Chondrocyte (in vitro differentiated cells): Measurements from ENCODE around the gene KIAA0825. TPM values are rescaled to one million over a fixed set of nuclear protein-coding genes. Genes with fewer than 3 reads are reported as not detected.

Source experiments
- DNase-seq: peaks from one replicate; pipeline ENCODE4 v3.0.0; 2021; ENCODE audit warnings: mixed read lengths, low spot score
- H3K27ac Mint-ChIP-seq: one replicate; pipeline ENCODE4 v1.8.0; 2021; ENCODE audit warnings: mild to moderate bottlenecking, moderate library complexity, mixed read lengths; ENCODE audit not compliant: unreplicated experiment
- H3K27me3 Mint-ChIP-seq: 2 replicates; pipeline ENCODE4 v1.8.0; 2021; ENCODE audit warnings: low read depth, mixed read lengths
- H3K36me3 Mint-ChIP-seq: 2 replicates; pipeline ENCODE4 v1.8.0; 2021; ENCODE audit warnings: low read depth, mixed read lengths
- H3K4me1 Mint-ChIP-seq: 2 replicates; pipeline ENCODE4 v1.8.0; 2021; ENCODE audit warnings: low read depth, mild to moderate bottlenecking, mixed read lengths
- H3K4me3 Mint-ChIP-seq: one replicate; pipeline ENCODE4 v1.8.0; 2021; ENCODE audit warnings: mild to moderate bottlenecking, moderate library complexity, mixed read lengths; ENCODE audit not compliant: unreplicated experiment
- H3K9me3 Mint-ChIP-seq: 2 replicates; pipeline ENCODE4 v1.8.0; 2021; ENCODE audit warnings: low read depth, mixed read lengths
- total RNA-seq: library from RNA; stranded (reverse); gene quantifications from 3 replicates; pipeline ENCODE4 v1.2.1, GENCODE V29; 2021
- TF ChIP-seq, protein P1 (sequence below): fragments of 200-600 bp; sonication (generic); IDR thresholded peaks from 2 replicates; pipeline ENCODE4 v1.5.0; 2021; ENCODE audit warnings: antibody characterized with exemption, mild to moderate bottlenecking, moderate library complexity

The KIAA0825 gene
- total RNA-seq, 1 donor from 2014 or later, result 3.4 TPM

DNA sequence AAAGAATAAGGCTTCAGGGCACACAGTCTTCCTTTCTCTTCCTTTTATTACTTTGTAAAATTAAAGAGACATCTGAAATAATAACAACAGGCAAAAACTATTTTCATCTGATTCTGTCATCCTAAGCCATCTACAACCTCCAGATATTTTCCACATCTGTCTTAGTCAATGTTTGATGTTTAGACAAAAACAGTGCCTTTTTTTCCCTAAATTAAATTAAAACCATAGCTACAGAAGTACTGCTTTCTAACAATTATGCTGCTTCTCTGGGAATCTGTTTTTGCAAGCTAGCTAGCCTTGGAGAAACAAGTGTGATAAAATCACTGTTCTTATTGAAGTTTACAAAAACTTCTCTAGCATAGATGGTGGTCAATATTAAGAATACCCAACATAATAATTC, 95.4 kb downstream of the KIAA0825 start:
- TF ChIP-seq, protein P1, sequence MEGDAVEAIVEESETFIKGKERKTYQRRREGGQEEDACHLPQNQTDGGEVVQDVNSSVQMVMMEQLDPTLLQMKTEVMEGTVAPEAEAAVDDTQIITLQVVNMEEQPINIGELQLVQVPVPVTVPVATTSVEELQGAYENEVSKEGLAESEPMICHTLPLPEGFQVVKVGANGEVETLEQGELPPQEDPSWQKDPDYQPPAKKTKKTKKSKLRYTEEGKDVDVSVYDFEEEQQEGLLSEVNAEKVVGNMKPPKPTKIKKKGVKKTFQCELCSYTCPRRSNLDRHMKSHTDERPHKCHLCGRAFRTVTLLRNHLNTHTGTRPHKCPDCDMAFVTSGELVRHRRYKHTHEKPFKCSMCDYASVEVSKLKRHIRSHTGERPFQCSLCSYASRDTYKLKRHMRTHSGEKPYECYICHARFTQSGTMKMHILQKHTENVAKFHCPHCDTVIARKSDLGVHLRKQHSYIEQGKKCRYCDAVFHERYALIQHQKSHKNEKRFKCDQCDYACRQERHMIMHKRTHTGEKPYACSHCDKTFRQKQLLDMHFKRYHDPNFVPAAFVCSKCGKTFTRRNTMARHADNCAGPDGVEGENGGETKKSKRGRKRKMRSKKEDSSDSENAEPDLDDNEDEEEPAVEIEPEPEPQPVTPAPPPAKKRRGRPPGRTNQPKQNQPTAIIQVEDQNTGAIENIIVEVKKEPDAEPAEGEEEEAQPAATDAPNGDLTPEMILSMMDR, result no peak
- H3K9me3 Mint-ChIP-seq, result no peaks in the 10 kb centered on the region
- peaks cover 4% of the 10 kb centered on the region for H3K4me1 Mint-ChIP-seq
- H3K4me3 Mint-ChIP-seq, result no peak overlapping the region
- no peak overlapping the region for H3K27ac Mint-ChIP-seq
- no peak for DNase-seq
- H3K36me3 Mint-ChIP-seq, result no peaks in the 10 kb centered on the region
- no peaks in the 10 kb centered on the region for H3K27me3 Mint-ChIP-seq

DNA sequence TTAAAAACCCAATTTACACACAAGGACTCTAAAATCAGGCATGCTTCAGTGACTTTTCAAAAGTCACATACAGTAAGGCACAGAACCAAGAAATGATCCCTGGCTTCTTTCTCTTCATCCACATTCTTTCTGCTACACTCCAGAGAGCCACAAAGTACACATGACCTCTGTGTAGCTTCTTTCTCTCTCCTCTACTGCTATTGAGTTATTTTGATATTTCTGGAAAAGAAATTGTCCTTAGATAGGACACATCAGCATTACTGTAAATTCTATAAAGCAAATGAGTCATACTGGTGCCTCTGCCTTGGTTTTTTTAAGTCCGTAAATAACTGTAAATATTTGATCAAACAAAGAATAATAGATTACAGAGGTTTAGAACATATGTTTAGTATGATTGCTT, 96.3 kb downstream of the KIAA0825 start:
- no peak overlapping the region for H3K27ac Mint-ChIP-seq
- peaks cover 4% of the 10 kb centered on the region for H3K4me1 Mint-ChIP-seq
- H3K4me3 Mint-ChIP-seq, result no peak overlapping the region
- no peaks in the 10 kb centered on the region for H3K27me3 Mint-ChIP-seq
- DNase-seq, result no peak
- H3K9me3 Mint-ChIP-seq, result no peaks in the 10 kb centered on the region
- no peaks in the 10 kb centered on the region for H3K36me3 Mint-ChIP-seq
- TF ChIP-seq, protein P1, result no peak

DNA sequence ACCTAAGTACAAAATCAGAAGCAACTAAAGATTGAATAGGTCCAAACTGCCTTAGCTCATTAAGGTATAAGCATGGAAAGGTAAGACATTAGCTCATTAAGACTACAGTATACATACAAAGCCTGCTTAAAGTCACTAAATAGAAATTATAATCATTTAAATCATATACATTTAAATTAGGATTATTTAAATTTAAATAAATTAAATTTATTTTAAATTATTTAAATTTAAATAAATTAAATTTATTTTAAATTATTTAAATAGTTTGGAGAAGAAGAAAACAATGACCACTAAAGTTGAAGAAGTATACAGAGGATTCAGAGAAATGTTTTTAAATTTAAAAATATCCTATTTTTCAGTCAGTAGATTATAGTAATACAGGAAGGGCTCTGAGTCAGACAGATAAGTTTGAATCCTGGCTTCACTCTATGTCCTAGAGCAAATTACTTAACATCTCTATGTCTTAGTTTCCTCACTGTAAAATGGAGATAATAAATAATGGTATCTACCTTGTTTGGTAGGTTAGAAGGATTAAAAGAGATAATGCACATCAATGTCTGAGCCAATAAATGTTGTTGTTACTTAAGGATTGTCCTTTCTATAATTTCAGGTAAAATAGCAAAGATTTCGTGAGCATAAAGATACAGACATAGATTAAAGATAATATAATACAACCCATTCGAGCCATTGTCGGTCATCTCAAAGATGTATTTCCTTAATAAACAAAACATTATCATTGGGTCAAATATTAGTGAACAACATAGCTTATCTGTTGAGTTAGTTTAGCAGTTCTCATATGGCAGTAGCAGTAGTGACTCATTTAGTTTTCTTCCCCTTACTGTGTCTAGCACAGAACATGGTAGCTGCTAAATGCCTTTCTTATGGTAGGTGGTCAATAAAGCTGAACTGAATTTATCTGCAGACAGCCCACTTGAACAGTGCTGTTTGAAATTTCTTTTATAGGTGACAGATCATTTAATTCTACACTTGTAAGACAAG, 100.6 kb downstream of the KIAA0825 start:
- Mint-ChIP-seq H3K27ac (no peak overlapping the region), H3K4me1 (peaks cover 4% of the 10 kb centered on the region), H3K36me3 (no peaks in the 10 kb centered on the region), H3K27me3 (no peaks in the 10 kb centered on the region), H3K4me3 (no peak overlapping the region), H3K9me3 (no peaks in the 10 kb centered on the region)
- TF ChIP-seq, protein P1, result no peak
- no peak for DNase-seq

GRCh38 chr5:94516148-94516547, 102.3 kb downstream of the KIAA0825 start:
- H3K36me3 Mint-ChIP-seq, result no peaks in the 10 kb centered on the region
- H3K4me1 Mint-ChIP-seq, result no peaks in the 10 kb centered on the region
- TF ChIP-seq, protein P1, result no peak
- H3K27me3 Mint-ChIP-seq, result no peaks in the 10 kb centered on the region
- no peaks in the 10 kb centered on the region for H3K9me3 Mint-ChIP-seq
- H3K27ac Mint-ChIP-seq, result no peak overlapping the region
- no peak for DNase-seq
- no peak overlapping the region for H3K4me3 Mint-ChIP-seq

GRCh38 chr5:94508461-94509148, 109.8 kb downstream of the KIAA0825 start:
- Mint-ChIP-seq H3K9me3 (no peaks in the 10 kb centered on the region), H3K27me3 (no peaks in the 10 kb centered on the region), H3K36me3 (no peaks in the 10 kb centered on the region), H3K27ac (no peak overlapping the region), H3K4me3 (no peak overlapping the region), H3K4me1 (no peaks in the 10 kb centered on the region)
- no peak for DNase-seq
- TF ChIP-seq, protein P1, result no peak
